Endothelial cell of umbilical vein (primary cell): ENCODE data around the gene PYGO1. TPM values are rescaled to one million over a fixed set of nuclear protein-coding genes. Genes with fewer than 3 reads are reported as not detected.

Experiments used
- BruUV-seq: library from RNA; stranded (reverse); fragments of 400-500 nt; replicated peaks from 2 replicates; lab custom pipeline; 2021; lab: Mats Ljungman, UMichigan
- CTCF ChIA-PET: fragments of 300-600, 350-600 bp; sonication (Branson Sonifier 250); formaldehyde crosslinking; loops from one replicate; lab custom pipeline; 2021; ENCODE audit warnings: antibody characterized with exemption, inconsistent platforms; lab: Charles Lee
- POLR2A ChIA-PET: fragments of 300-600, 350-600 bp; sonication (Branson Sonifier 250); formaldehyde crosslinking; loops from one replicate; lab custom pipeline; 2021; ENCODE audit warnings: antibody characterized with exemption, inconsistent platforms; lab: Charles Lee
- DNase-seq: peaks from one replicate; pipeline ENCODE4 v3.0.0-alpha.2; 2011; ENCODE audit warnings: low read depth, low spot score
- FAIRE-seq: peaks from 2 replicates; lab custom pipeline; 2011; peaks lifted over from hg19 to GRCh38; lab: Jason Lieb, UNC
- H2AFZ ChIP-seq: 2 replicates; pipeline ENCODE4 v1.6.0; 2012; ENCODE audit warnings: low read depth, low read length, control low read depth, inconsistent platforms
- H3K27ac ChIP-seq: 2 replicates; pipeline ENCODE4 v1.5.1; 2011; ENCODE audit warnings: low read depth, mild to moderate bottlenecking, control low read depth, low read length, moderate library complexity; ENCODE audit not compliant: insufficient read depth
- H3K27me3 ChIP-seq, 2 experiments: 2 replicates each; pipeline versions ENCODE4 v1.6.0 to v1.6.1; 2011; ENCODE audit warnings: low read length in 2 of 2, mixed read lengths in 1 of 2; ENCODE audit not compliant: control insufficient read depth in 2 of 2, insufficient read depth in 2 of 2
- H3K36me3 ChIP-seq, 2 experiments: 2 replicates in 1 of 2; 3 replicates in 1 of 2; pipeline ENCODE4 v1.5.1; 2011; ENCODE audit warnings: low read length in 2 of 2, mild to moderate bottlenecking in 1 of 2, moderate library complexity in 1 of 2; ENCODE audit not compliant: control insufficient read depth in 2 of 2, insufficient read depth in 2 of 2; ENCODE audit errors: extremely low read depth in 1 of 2
- H3K4me1 ChIP-seq: 3 replicates; pipeline ENCODE4 v1.5.1; 2011; ENCODE audit warnings: mild to moderate bottlenecking, low read length; ENCODE audit not compliant: control insufficient read depth, insufficient read depth; ENCODE audit errors: extremely low read depth
- H3K4me2 ChIP-seq: 2 replicates; pipeline ENCODE4 v1.6.1; 2011; ENCODE audit warnings: low read length, control low read depth, mixed read lengths; ENCODE audit not compliant: insufficient read depth
- H3K4me3 ChIP-seq, 3 experiments: fragments of 200-600 bp in 1 of 3; sonication (generic), shearing (Covaris generic) in 1 of 3; replicated peaks in 1 of 3; 2 replicates each; pipeline ENCODE4 v1.5.1; 2011 to 2016; ENCODE audit warnings: control low read depth in 3 of 3, low read length in 3 of 3, mild to moderate bottlenecking in 2 of 3, inconsistent platforms in 1 of 3, low read depth in 1 of 3, moderate library complexity in 1 of 3; ENCODE audit not compliant: insufficient read depth in 1 of 3
- H3K79me2 ChIP-seq: 2 replicates; pipeline ENCODE4 v1.6.0; 2012; ENCODE audit warnings: low read length, inconsistent platforms; ENCODE audit not compliant: control insufficient read depth, insufficient read depth
- H3K9ac ChIP-seq: replicated peaks from 2 replicates; pipeline ENCODE3; 2011; ENCODE audit warnings: low read length, control low read depth; ENCODE audit not compliant: insufficient read depth; ENCODE audit errors: extremely low read depth
- H3K9me1 ChIP-seq: replicated peaks from 3 replicates; pipeline ENCODE4 v1.6.0; 2011; ENCODE audit warnings: mild to moderate bottlenecking, low read length; ENCODE audit not compliant: control insufficient read depth, insufficient read depth; ENCODE audit errors: extremely low read depth
- H3K9me3 ChIP-seq: replicated peaks from 2 replicates; pipeline ENCODE4 v1.5.1; 2012; ENCODE audit warnings: low read length, inconsistent platforms; ENCODE audit not compliant: control insufficient read depth, insufficient read depth
- H4K20me1 ChIP-seq: replicated peaks from 2 replicates; pipeline ENCODE3; 2011; ENCODE audit warnings: mild to moderate bottlenecking, low read length; ENCODE audit not compliant: control insufficient read depth, insufficient read depth; ENCODE audit errors: extremely low read depth
- CTCF ChIP-seq, 2 donors: IDR thresholded peaks; 1 replicate in 1 of 2; 2 replicates in 1 of 2; pipeline ENCODE4 v1.5.1; 2011; ENCODE audit warnings: low read length in 2 of 2, mild to moderate bottlenecking in 2 of 2, moderate library complexity in 2 of 2, control low read depth in 1 of 2, inconsistent platforms in 1 of 2, low read depth in 1 of 2; ENCODE audit not compliant: insufficient read depth in 1 of 2; ENCODE audit errors: extremely low read depth in 1 of 2
- EZH2 ChIP-seq: IDR thresholded peaks from 2 replicates; pipeline ENCODE4 v1.6.1; 2012; ENCODE audit warnings: borderline replicate concordance, low read depth, mild to moderate bottlenecking, moderate library complexity, low read length, inconsistent platforms; ENCODE audit not compliant: severe bottlenecking
- FOS ChIP-seq: IDR thresholded peaks from 2 replicates; pipeline ENCODE4 v1.6.1; 2011; ENCODE audit warnings: mild to moderate bottlenecking, low read length, moderate library complexity, borderline replicate concordance; ENCODE audit not compliant: insufficient read depth
- GATA2 ChIP-seq: IDR thresholded peaks from 2 replicates; pipeline ENCODE4 v1.7.0; 2011; ENCODE audit warnings: low read depth, mild to moderate bottlenecking, moderate library complexity, mixed read lengths, low read length; ENCODE audit not compliant: insufficient read length, insufficient read depth
- JUN ChIP-seq: IDR thresholded peaks from 2 replicates; pipeline ENCODE4 v1.6.1; 2011; ENCODE audit warnings: borderline replicate concordance, low read depth; ENCODE audit not compliant: insufficient read length, insufficient read depth
- MAX ChIP-seq: IDR thresholded peaks from 2 replicates; pipeline ENCODE4 v1.6.1; 2011; ENCODE audit not compliant: insufficient read depth, insufficient read length
- MYC ChIP-seq: IDR thresholded peaks from one replicate; pipeline ENCODE4 v1.6.1; 2011; ENCODE audit warnings: mild to moderate bottlenecking, low read depth, low read length
- POLR2A ChIP-seq: IDR thresholded peaks from 2 replicates; pipeline ENCODE4 v1.6.1; 2012; ENCODE audit warnings: low read depth, mild to moderate bottlenecking, control low read depth, low read length
- POLR2AphosphoS5 ChIP-seq: IDR thresholded peaks from 2 replicates; pipeline ENCODE4 v1.6.1; 2012; ENCODE audit warnings: low read depth, mild to moderate bottlenecking, control low read depth, low read length, moderate library complexity; ENCODE audit not compliant: insufficient read depth
- dilution Hi-C: fragments of 300-500 bp; cut with MboI; formaldehyde crosslinking; loops from one replicate; pipeline ENCODE4 v1.15.0; 2019; ENCODE audit warnings: low sequenced_read_pairs; ENCODE audit not compliant: extremely low pct_ligation_motif_present
- intact Hi-C: fragments of 100-400 bp; cut with micrococcal nuclease; formaldehyde crosslinking; loops from one replicate; pipeline ENCODE4 v1.10.0; 2022
- polyA plus RNA-seq, 4 experiments: library from polyadenylated mRNA; depleted of rRNA in 3 of 4; stranded (reverse) in 3 of 4; unstranded in 1 of 4; fragments of >200 nt; gene quantifications; 2 replicates each; pipeline versions ENCODE4 v1.2.1 to v1.2.3, GENCODE V29; 2011 to 2012; ENCODE audit warnings: missing spikeins in 1 of 4
- total RNA-seq: library from RNA; stranded (reverse); gene quantifications from 2 replicates; pipeline ENCODE4 v1.2.3, GENCODE V29; 2021

PYGO1 gene
- total and polyA plus RNA-seq, 2 donors (not counting 3 experiments of a cell fraction or from before 2014, with no cell fraction given): 1.9 to 7.6 TPM

GRCh38 chr15:55606214-55606613 lies 18.1 kb upstream of the PYGO1 start:
- CTCF ChIA-PET: interaction anchor here (1.2 to 1.5 kb wide), 2 partner anchors 36 to 80 kb away, joined by 4 to 6 read pairs; no protein-coding TSS in a partner anchor
- H2AFZ ChIP-seq: no peak overlapping the region
- FAIRE-seq: no peak

More at GRCh38 chr15:55606214-55606613, 18.1 kb upstream of the PYGO1 start:
- no peaks in the 10 kb centered on the region for H3K27me3 ChIP-seq
- H3K4me1 ChIP-seq: no peaks in the 10 kb centered on the region
- no TSS peak for BruUV-seq
- no peaks in the 10 kb centered on the region for H3K36me3 ChIP-seq
- no peak overlapping the region for H3K4me3 ChIP-seq
- H4K20me1 ChIP-seq: no peaks in the 10 kb centered on the region
- dilution Hi-C loops (no loop called here), intact Hi-C loops (no loop called here)
- H3K79me2 ChIP-seq: no peaks in the 10 kb centered on the region
- H3K27ac ChIP-seq: no peak overlapping the region
- TF ChIP-seq FOS (no peak), POLR2AphosphoS5 (no peak), JUN (no peak), MAX (no peak), EZH2 (no peak), CTCF (IDR thresholded peaks at IDR 0.05; ENCODE audit: extremely low read depth in 1 of 2, insufficient read depth in 1 of 2, low read depth in 1 of 2, low read length in 2 of 2) (no peak), POLR2A (no peak), MYC (no peak), GATA2 (no peak)
- no peak overlapping the region for H3K4me2 ChIP-seq
- POLR2A ChIA-PET: no interaction called here
- H3K9ac ChIP-seq: no peak overlapping the region
- no peak for DNase-seq
- H3K9me1 ChIP-seq: no peaks in the 10 kb centered on the region
- H3K9me3 ChIP-seq: no peaks in the 10 kb centered on the region
